ENCODE measurements around the gene PTPRE.

Gene PTPRE

DNA sequence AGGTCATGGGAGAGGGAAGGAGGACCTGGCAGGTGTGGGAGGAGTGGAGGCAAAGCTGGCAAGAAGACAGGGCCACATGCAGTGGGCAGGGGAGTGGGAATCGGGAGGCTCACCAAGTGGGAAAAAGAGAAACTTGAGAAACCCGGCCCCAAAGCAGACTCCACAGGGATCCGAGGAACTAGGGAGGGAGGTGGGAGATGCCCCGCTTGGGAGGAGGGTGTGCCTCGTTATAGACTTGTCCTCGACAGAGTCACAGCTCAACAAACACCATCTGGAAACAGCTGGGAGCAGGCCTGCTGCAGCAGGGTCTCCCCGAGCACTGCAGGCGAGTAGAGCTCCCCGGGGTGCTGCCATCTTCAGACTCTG lies 164.5 kb downstream of the PTPRE start:
- no peak for DNase-seq
- H3K36me3 ChIP-seq = no peaks in the 10 kb centered on the region
- TF ChIP-seq, protein P1, sequence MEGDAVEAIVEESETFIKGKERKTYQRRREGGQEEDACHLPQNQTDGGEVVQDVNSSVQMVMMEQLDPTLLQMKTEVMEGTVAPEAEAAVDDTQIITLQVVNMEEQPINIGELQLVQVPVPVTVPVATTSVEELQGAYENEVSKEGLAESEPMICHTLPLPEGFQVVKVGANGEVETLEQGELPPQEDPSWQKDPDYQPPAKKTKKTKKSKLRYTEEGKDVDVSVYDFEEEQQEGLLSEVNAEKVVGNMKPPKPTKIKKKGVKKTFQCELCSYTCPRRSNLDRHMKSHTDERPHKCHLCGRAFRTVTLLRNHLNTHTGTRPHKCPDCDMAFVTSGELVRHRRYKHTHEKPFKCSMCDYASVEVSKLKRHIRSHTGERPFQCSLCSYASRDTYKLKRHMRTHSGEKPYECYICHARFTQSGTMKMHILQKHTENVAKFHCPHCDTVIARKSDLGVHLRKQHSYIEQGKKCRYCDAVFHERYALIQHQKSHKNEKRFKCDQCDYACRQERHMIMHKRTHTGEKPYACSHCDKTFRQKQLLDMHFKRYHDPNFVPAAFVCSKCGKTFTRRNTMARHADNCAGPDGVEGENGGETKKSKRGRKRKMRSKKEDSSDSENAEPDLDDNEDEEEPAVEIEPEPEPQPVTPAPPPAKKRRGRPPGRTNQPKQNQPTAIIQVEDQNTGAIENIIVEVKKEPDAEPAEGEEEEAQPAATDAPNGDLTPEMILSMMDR (IDR thresholded peaks at IDR 0.05; ENCODE audit: low read depth, low read length) = no peak
- H3K4me3 ChIP-seq (ENCODE audit: low read depth, low read length) = no peak overlapping the region
- no peaks in the 10 kb centered on the region for H3K9me3 ChIP-seq (ENCODE audit: severe bottlenecking)
- no peaks in the 10 kb centered on the region for H3K27me3 ChIP-seq (ENCODE audit: insufficient read depth, low read depth, severe bottlenecking)
- H3K27ac ChIP-seq = no peak overlapping the region

DNA sequence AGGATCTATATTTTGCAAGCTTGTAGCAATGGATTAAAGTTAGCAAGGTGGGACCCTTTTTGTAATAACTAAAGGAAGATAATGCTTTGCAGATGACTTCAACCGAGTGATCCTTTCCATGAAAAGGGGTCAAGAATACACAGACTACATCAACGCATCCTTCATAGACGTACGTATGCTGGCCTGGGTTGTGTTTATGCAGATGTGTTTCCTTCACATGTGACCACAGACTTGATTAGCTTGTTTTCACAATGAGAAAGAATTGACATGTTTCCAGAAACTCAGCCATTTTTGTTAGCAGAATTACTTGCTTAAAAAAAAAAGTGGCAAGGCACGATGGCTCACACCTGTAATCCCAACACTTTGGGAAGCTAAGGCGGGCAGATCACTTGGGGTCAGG lies 165.1 kb downstream of the PTPRE start:
- no peaks in the 10 kb centered on the region for H3K9me3 ChIP-seq (ENCODE audit: severe bottlenecking)
- H3K36me3 ChIP-seq = no peaks in the 10 kb centered on the region
- no peak overlapping the region for H3K4me3 ChIP-seq (ENCODE audit: low read depth, low read length)
- H3K27ac ChIP-seq = no peak overlapping the region
- no peak for DNase-seq
- TF ChIP-seq, protein P1 (IDR thresholded peaks at IDR 0.05; ENCODE audit: low read depth, low read length) = no peak
- H3K27me3 ChIP-seq (ENCODE audit: insufficient read depth, low read depth, severe bottlenecking) = no peaks in the 10 kb centered on the region

DNA sequence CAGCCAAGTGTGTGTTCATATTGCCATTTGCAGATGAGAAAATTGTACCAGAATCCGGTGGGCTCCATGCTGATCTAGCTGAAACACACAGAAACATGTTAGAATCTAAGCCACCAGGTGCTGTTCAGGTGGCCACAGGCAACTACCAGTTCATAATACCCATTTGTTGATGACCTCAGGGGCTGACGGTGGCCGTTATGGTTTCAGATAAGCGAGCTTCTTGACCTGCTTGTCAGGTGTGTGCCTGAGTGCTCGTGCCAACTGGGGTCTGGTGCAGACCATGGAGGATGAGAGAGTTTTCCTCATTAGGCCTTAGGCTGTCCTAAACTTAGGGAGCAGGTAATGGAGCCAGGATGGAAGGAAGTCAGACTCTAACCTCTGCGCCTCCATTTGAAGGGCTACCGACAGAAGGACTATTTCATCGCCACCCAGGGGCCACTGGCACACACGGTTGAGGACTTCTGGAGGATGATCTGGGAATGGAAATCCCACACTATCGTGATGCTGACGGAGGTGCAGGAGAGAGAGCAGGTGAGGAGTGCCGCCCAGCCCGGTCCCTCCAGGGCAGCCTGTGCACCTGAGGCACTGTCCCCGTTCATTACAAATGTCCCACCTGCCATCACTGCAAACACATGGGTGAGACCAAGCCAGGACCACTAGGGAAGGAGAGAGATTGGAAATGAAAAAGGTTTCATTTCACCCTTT lies 166.2 kb downstream of the PTPRE start:
- H3K36me3 ChIP-seq = no peaks in the 10 kb centered on the region
- TF ChIP-seq, protein P1 (IDR thresholded peaks at IDR 0.05; ENCODE audit: low read depth, low read length) = no peak

DNA sequence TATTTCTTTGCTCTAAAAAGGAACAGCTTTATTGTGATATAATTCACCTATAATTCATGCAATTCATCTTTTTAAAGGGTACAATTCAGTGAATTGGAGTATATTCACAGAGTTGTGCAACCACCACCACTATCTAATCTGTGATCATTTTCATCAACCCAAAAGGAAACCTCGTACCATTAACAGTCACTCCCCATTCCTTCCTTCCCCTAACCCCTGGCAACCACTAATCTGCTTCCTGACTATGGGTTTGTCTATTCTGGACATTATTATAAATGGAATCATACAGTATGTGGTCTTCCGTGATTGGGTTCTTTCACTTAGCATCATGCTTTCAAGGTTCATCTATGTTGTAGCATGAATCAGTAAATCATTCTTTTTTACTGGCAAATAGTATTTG lies 167.0 kb downstream of the PTPRE start:
- no peak overlapping the region for H3K27ac ChIP-seq
- H3K9me3 ChIP-seq (ENCODE audit: severe bottlenecking) = no peaks in the 10 kb centered on the region
- TF ChIP-seq, protein P1 (IDR thresholded peaks at IDR 0.05; ENCODE audit: low read depth, low read length) = no peak
- H3K36me3 ChIP-seq = no peaks in the 10 kb centered on the region
- no peak for DNase-seq
- H3K4me3 ChIP-seq (ENCODE audit: low read depth, low read length) = no peak overlapping the region
- no peaks in the 10 kb centered on the region for H3K27me3 ChIP-seq (ENCODE audit: insufficient read depth, low read depth, severe bottlenecking)

More for the DNA sequence above, 166.2 kb downstream of the PTPRE start:
- Histone ChIP-seq H3K27ac (no peak overlapping the region), H3K4me3 (ENCODE audit: low read depth, low read length) (no peak overlapping the region), H3K9me3 (ENCODE audit: severe bottlenecking) (no peaks in the 10 kb centered on the region), H3K27me3 (ENCODE audit: insufficient read depth, low read depth, severe bottlenecking) (no peaks in the 10 kb centered on the region)
- DNase-seq = no peak

DNA sequence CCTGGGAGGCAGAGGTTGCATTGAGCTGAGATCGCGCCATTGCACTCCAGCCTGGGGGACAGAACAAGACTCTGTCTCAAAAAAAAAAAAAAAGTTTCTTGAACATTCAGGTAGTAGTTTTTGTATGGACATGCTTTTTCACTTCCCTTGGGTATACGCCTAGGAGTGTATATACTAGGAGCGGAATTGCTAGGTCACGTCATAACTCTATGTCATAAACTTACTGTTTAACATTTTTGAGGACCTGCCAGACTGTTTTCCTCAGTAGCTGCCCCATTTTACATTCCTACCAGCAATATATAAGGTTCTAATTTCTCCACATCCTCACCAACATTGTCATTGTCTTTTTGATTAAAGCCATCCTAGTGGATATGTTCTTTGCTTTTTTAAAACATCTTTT lies 167.7 kb downstream of the PTPRE start:
- TF ChIP-seq, protein P1 (IDR thresholded peaks at IDR 0.05; ENCODE audit: low read depth, low read length) = no peak
- Histone ChIP-seq H3K27ac (no peak overlapping the region), H3K9me3 (ENCODE audit: severe bottlenecking) (no peaks in the 10 kb centered on the region), H3K27me3 (ENCODE audit: insufficient read depth, low read depth, severe bottlenecking) (no peaks in the 10 kb centered on the region), H3K4me3 (ENCODE audit: low read depth, low read length) (no peak overlapping the region), H3K36me3 (no peaks in the 10 kb centered on the region)
- no peak for DNase-seq
